ENCODE data around the gene NFATC1.
"Not testable (repeated sequence)": the region's sequence is repeated elsewhere in the genome, so short reads cannot be mapped to it uniquely, and the experiment has no call there.

Gene NFATC1

DNA sequence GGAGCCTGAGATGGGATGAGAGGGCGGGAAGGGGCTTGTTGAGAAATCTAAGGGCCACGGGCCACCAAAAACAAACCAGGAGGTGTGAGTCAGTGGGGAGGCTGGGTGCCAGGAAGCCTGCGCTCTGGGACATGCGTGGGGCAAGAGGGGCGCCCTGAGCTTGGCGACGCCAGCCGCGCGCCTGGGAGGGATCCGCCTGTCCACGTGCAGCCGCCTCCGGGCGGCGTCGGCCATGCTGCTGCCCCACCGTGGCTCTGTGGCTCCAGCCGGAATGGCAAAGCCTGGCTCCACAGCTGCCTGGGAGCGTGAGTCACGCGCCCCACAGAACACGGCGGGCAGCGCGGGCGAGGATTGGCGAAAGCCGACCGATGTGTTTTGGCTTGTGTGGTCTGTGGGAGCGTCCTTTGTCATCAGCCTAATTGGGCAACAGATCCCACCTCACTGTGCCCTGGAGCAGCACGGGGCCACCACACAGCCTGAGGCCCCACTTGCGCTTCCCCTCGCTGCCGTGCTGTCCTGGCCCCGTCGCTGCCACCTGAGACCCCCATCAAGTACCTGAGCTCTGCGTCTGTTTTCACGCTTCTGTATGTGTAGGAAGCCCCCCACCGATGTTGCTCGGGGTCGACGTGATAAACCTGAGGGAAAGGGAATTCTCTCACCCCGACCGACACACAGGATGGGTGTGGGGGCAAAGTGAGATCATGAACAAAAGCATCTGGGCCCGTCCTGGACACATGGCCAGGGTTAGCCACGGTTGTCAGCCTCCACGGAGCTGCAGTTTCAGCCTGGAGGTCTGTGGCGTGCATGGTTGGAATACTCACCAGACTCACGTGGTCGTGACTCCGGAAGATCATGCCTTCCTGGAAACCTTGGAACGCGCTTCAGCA is 80.5 kb downstream of the NFATC1 start:
- Histone ChIP-seq H3K4me1 (ENCODE audit: control insufficient read depth, insufficient read depth, low read length) (no peaks in the 10 kb centered on the region), H3K9me3 (ENCODE audit: control insufficient read depth, insufficient read depth, low read length) (no peaks in the 10 kb centered on the region), H3K4me3 (ENCODE audit: low read depth, low read length) (no peak overlapping the region), H3K27me3 (ENCODE audit: control insufficient read depth, insufficient read depth, low read length) (no peaks in the 10 kb centered on the region), H3K27ac (ENCODE audit: low read depth, low read length) (no peak overlapping the region), H3K9ac (ENCODE audit: low read depth, low read length) (no peak overlapping the region), H3K36me3 (ENCODE audit: control insufficient read depth, insufficient read depth, low read length) (no peaks in the 10 kb centered on the region)

DNA sequence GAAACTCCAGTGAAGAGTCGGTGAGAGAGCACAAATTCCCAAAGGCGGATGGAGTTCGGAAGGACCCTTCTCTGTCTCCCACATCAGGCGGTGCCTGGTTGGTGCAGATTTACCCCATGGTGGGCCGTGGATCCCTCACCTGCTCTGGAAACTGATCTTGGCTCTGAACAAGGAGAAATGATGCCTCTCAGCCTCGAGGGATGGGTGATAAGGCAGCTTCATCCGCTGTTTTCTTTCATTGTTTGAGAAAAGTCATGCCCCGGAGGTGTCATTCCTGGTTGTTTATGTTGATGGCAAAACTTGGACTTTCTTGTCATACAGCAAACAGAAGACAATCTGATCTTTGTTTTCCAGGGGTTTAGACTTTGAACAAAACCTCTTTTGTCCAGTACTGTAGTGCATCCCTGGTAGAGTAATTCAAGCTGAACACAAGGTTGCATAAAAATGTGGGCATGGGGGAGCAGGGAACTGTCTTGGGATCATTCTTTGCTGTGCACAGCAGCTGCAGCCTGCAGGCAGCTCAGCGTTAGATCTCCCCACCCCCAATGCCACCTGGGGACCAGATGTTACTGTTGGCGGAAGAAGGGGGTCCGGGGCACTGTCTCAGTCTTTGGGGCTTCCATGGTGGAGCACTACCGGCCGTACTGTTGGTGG is 81.3 kb downstream of the NFATC1 start:
- Histone ChIP-seq H3K36me3 (ENCODE audit: control insufficient read depth, insufficient read depth, low read length) (no peaks in the 10 kb centered on the region), H3K4me1 (ENCODE audit: control insufficient read depth, insufficient read depth, low read length) (no peaks in the 10 kb centered on the region), H3K4me3 (ENCODE audit: low read depth, low read length) (no peak overlapping the region), H3K27me3 (ENCODE audit: control insufficient read depth, insufficient read depth, low read length) (no peaks in the 10 kb centered on the region), H3K27ac (ENCODE audit: low read depth, low read length) (no peak overlapping the region), H3K9me3 (ENCODE audit: control insufficient read depth, insufficient read depth, low read length) (no peaks in the 10 kb centered on the region), H3K9ac (ENCODE audit: low read depth, low read length) (no peak overlapping the region)

GRCh38 chr18:79477711-79478483 is 82.2 kb downstream of the NFATC1 start:
- H3K36me3 ChIP-seq (ENCODE audit: control insufficient read depth, insufficient read depth, low read length): no peaks in the 10 kb centered on the region
- H3K4me3 ChIP-seq (ENCODE audit: low read depth, low read length): no peak overlapping the region
- no peaks in the 10 kb centered on the region for H3K4me1 ChIP-seq (ENCODE audit: control insufficient read depth, insufficient read depth, low read length)
- no peaks in the 10 kb centered on the region for H3K27me3 ChIP-seq (ENCODE audit: control insufficient read depth, insufficient read depth, low read length)
- H3K9me3 ChIP-seq (ENCODE audit: control insufficient read depth, insufficient read depth, low read length): no peaks in the 10 kb centered on the region
- no peak overlapping the region for H3K9ac ChIP-seq (ENCODE audit: low read depth, low read length)
- no peak overlapping the region for H3K27ac ChIP-seq (ENCODE audit: low read depth, low read length)

DNA sequence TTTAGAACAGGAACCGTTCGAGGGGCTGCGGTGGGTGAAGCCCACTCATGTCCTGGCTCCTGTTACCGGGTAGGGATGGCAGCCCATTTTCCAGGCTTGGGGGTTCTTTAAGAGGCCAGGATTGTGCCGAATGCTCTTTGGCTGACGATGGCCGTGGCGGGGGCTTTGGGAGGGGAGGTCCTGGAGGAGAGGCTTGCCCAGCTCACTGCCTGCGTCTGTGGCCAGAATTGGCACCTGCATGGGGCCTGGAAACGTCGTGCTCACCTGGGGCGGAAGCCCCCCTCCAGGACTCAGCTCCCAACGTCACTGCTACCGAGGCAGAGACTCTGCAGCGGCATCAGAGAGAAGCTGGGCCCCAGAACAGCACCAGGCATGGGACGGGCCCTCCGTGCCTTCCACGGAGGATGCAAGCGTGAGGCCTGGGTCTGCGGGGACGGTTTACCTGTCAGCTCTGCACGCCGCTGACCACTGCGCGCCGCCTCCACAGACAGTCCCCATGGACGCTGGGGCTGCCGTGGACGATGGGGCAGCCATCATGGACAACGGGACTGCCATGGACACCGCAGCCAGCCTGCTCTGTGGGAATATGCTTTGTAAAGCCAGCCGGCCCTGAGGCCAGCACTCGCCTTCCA is 82.9 kb downstream of the NFATC1 start:
- H3K4me3 ChIP-seq (ENCODE audit: low read depth, low read length): no peak overlapping the region
- H3K27ac ChIP-seq (ENCODE audit: low read depth, low read length): no peak overlapping the region
- H3K9ac ChIP-seq (ENCODE audit: low read depth, low read length): no peak overlapping the region
- no peaks in the 10 kb centered on the region for H3K27me3 ChIP-seq (ENCODE audit: control insufficient read depth, insufficient read depth, low read length)
- H3K9me3 ChIP-seq (ENCODE audit: control insufficient read depth, insufficient read depth, low read length): no peaks in the 10 kb centered on the region
- H3K4me1 ChIP-seq (ENCODE audit: control insufficient read depth, insufficient read depth, low read length): no peaks in the 10 kb centered on the region
- no peaks in the 10 kb centered on the region for H3K36me3 ChIP-seq (ENCODE audit: control insufficient read depth, insufficient read depth, low read length)

DNA sequence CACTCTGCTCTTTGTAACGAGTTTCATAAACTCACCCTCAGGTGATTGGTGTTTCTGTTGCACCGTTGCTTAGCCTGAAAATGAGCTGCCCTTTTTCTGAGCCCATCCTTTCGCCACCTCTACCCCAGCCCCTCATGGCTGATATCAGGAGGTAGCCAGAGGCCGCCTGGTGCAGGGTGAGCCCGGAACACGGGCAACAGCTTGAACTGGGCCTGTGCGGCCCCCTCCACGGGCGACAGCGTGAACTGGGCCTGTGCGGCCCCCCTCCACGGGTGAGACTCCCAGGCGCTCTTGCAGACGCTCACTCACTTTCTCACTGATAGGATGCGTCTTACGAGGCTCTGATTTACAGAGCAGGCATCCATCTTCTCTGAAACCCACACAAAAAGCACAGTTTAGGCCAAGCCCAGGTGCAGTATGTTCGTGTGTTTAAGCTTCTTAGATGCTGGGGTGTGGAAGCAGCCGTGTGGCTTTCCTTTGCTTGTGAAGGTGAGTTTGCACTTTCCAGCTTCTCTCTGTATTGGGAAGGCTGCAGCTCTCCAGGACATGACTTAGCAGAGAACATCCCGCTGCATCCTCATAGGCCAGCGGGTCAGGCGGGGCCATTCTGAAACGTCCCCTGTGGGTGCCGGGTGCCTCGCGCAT is 83.5 kb downstream of the NFATC1 start:
- Histone ChIP-seq H3K9ac (ENCODE audit: low read depth, low read length) (no peak overlapping the region), H3K9me3 (ENCODE audit: control insufficient read depth, insufficient read depth, low read length) (no peaks in the 10 kb centered on the region), H3K27ac (ENCODE audit: low read depth, low read length) (no peak overlapping the region), H3K4me1 (ENCODE audit: control insufficient read depth, insufficient read depth, low read length) (no peaks in the 10 kb centered on the region), H3K36me3 (ENCODE audit: control insufficient read depth, insufficient read depth, low read length) (no peaks in the 10 kb centered on the region), H3K4me3 (ENCODE audit: low read depth, low read length) (no peak overlapping the region), H3K27me3 (ENCODE audit: control insufficient read depth, insufficient read depth, low read length) (no peaks in the 10 kb centered on the region)

GRCh38 chr18:79479761-79480161 is 84.0 kb downstream of the NFATC1 start:
- no peak overlapping the region for H3K27ac ChIP-seq (ENCODE audit: low read depth, low read length)
- no peak overlapping the region for H3K4me3 ChIP-seq (ENCODE audit: low read depth, low read length)
- no peaks in the 10 kb centered on the region for H3K27me3 ChIP-seq (ENCODE audit: control insufficient read depth, insufficient read depth, low read length)
- no peak overlapping the region for H3K9ac ChIP-seq (ENCODE audit: low read depth, low read length)
- no peaks in the 10 kb centered on the region for H3K9me3 ChIP-seq (ENCODE audit: control insufficient read depth, insufficient read depth, low read length)
- no peaks in the 10 kb centered on the region for H3K36me3 ChIP-seq (ENCODE audit: control insufficient read depth, insufficient read depth, low read length)
- H3K4me1 ChIP-seq (ENCODE audit: control insufficient read depth, insufficient read depth, low read length): no peaks in the 10 kb centered on the region

DNA sequence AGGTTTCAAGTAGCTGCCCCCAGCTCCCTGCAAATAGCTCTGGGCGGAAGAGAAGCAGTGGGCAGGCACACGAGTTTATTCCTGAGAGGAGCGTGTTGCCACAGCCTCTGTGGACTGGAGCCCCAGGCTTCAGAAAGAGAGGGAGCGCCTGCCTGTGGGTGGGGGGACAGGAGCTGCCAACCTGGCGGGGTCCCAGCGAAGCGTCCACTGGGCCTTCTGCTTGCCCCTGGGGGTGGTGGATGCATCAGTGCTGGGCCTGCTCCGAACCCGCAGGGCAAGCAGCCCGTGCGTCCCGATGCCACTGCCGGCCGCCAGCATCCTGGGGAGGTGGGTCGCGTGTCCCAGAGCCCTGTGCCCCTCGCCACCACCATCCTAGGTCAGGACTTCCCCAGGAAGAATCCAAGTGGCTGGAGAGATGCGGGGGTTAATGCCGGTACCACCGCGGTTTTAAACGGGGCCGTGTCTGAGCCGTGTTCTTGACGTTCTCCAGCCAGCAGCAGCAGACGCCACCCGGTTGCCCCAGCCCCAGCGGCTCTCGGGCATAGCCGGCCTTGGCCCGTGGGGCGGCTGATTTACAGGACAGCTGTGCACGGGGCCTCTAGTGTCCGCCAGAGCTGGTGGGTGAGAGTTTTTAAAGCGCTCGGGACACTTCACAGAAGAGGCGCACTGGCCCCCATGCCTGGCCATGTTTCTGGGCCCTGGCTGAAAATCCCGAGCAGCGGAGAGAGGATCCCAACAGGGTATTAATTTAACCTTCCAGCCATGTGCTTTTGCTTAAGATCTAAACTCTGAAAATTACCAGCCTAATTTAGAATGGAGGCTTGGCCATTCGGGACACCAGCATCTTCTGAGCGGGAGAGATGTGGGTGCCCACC is 84.7 kb downstream of the NFATC1 start:
- Histone ChIP-seq H3K4me1 (ENCODE audit: control insufficient read depth, insufficient read depth, low read length) (no peaks in the 10 kb centered on the region), H3K9me3 (ENCODE audit: control insufficient read depth, insufficient read depth, low read length) (no peaks in the 10 kb centered on the region), H3K27ac (ENCODE audit: low read depth, low read length) (no peak overlapping the region), H3K36me3 (ENCODE audit: control insufficient read depth, insufficient read depth, low read length) (no peaks in the 10 kb centered on the region), H3K27me3 (ENCODE audit: control insufficient read depth, insufficient read depth, low read length) (no peaks in the 10 kb centered on the region), H3K4me3 (ENCODE audit: low read depth, low read length) (no peak overlapping the region), H3K9ac (ENCODE audit: low read depth, low read length) (no peak overlapping the region)

- Histone ChIP-seq H3K4me3 (ENCODE audit: low read depth, low read length) (no peak overlapping the region), H3K27ac (ENCODE audit: low read depth, low read length) (no peak overlapping the region), H3K9ac (ENCODE audit: low read depth, low read length) (no peak overlapping the region), H3K27me3 (ENCODE audit: control insufficient read depth, insufficient read depth, low read length) (no peaks in the 10 kb centered on the region), H3K9me3 (ENCODE audit: control insufficient read depth, insufficient read depth, low read length) (no peaks in the 10 kb centered on the region), H3K36me3 (ENCODE audit: control insufficient read depth, insufficient read depth, low read length) (no peaks in the 10 kb centered on the region), H3K4me1 (ENCODE audit: control insufficient read depth, insufficient read depth, low read length) (no peaks in the 10 kb centered on the region)
Observed at GRCh38 chr18:79481046-79481790, 85.5 kb downstream of the NFATC1 start.

- not testable (repeated sequence) for H3K9ac ChIP-seq (ENCODE audit: low read depth, low read length); H3K27ac ChIP-seq (ENCODE audit: low read depth, low read length); H3K27me3 ChIP-seq (ENCODE audit: control insufficient read depth, insufficient read depth, low read length); H3K9me3 ChIP-seq (ENCODE audit: control insufficient read depth, insufficient read depth, low read length); H3K4me3 ChIP-seq (ENCODE audit: low read depth, low read length); H3K4me1 ChIP-seq (ENCODE audit: control insufficient read depth, insufficient read depth, low read length); H3K36me3 ChIP-seq (ENCODE audit: control insufficient read depth, insufficient read depth, low read length)
Observed at GRCh38 chr18:79483393-79483792, 87.7 kb downstream of the NFATC1 start.

Measured in HUES48 (cell line).